ENCODE results near the gene RDH14. TPM values are rescaled to one million over a fixed set of nuclear protein-coding genes. Genes with fewer than 3 reads are reported as not detected.

Gene RDH14
- total RNA-seq, 4 donors from 2014 or later, result 11.8 to 24.4 (median 17.7) TPM

DNA sequence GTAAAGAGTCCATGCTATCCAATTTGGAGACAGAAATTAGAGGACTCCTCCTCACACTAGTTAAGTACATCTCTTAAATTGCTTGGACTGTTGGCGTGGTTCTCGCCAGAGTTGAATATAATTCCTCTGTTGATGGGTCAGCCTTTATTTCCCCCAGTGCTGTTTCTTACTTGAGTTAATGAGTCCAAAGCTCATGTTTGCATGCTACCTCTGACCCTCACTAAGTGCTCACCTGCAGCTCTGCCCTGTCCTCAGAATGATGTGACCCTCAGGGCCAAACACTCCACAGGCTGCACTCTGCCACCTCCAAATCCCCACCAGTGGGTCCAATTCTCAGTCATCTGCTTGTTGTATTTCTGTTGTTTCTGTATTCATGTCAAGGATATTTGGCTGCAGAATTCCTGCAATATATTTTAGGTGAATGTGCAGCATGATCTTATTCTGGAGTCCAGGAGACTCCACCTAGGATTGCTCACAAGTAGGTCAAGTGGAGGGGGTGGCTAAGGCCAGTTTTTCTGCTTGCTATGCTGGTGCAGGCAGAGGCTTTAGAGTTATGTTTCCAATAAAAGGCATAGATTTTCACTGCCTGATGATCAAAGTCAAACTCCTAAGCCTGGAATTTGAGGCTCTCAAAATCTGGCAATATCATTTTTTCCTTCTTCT, 37.8 kb downstream of the RDH14 start:
- 95 to 96% methylated on average over 2 of the region's 2 CpGs for WGBS, 2 donors
- no peaks in the 10 kb centered on the region for H3K9me3 ChIP-seq
- intact Hi-C loops (cut with DNase I), result loop anchor here (5.0 to 10.0 kb wide), 2 partner anchors 222 to 1340 kb away; no protein-coding TSS in a partner anchor
- H3K27ac ChIP-seq, result no peak overlapping the region
- no peak overlapping the region for H3K4me3 ChIP-seq
- TF ChIP-seq, protein P1, sequence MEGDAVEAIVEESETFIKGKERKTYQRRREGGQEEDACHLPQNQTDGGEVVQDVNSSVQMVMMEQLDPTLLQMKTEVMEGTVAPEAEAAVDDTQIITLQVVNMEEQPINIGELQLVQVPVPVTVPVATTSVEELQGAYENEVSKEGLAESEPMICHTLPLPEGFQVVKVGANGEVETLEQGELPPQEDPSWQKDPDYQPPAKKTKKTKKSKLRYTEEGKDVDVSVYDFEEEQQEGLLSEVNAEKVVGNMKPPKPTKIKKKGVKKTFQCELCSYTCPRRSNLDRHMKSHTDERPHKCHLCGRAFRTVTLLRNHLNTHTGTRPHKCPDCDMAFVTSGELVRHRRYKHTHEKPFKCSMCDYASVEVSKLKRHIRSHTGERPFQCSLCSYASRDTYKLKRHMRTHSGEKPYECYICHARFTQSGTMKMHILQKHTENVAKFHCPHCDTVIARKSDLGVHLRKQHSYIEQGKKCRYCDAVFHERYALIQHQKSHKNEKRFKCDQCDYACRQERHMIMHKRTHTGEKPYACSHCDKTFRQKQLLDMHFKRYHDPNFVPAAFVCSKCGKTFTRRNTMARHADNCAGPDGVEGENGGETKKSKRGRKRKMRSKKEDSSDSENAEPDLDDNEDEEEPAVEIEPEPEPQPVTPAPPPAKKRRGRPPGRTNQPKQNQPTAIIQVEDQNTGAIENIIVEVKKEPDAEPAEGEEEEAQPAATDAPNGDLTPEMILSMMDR (IDR thresholded peaks at IDR 0.05), result no peak
- no peak for TF ChIP-seq POLR2A (IDR thresholded peaks at IDR 0.05)
- no peak for DNase-seq
- peaks cover 0 to 13% (median 0%) of the 10 kb centered on the region in 4 donors for H3K27me3 ChIP-seq
- H3K36me3 ChIP-seq, result no peaks in the 10 kb centered on the region
- peaks cover 0 to 24% (median 0%) of the 10 kb centered on the region in 3 donors for H3K4me1 ChIP-seq

DNA sequence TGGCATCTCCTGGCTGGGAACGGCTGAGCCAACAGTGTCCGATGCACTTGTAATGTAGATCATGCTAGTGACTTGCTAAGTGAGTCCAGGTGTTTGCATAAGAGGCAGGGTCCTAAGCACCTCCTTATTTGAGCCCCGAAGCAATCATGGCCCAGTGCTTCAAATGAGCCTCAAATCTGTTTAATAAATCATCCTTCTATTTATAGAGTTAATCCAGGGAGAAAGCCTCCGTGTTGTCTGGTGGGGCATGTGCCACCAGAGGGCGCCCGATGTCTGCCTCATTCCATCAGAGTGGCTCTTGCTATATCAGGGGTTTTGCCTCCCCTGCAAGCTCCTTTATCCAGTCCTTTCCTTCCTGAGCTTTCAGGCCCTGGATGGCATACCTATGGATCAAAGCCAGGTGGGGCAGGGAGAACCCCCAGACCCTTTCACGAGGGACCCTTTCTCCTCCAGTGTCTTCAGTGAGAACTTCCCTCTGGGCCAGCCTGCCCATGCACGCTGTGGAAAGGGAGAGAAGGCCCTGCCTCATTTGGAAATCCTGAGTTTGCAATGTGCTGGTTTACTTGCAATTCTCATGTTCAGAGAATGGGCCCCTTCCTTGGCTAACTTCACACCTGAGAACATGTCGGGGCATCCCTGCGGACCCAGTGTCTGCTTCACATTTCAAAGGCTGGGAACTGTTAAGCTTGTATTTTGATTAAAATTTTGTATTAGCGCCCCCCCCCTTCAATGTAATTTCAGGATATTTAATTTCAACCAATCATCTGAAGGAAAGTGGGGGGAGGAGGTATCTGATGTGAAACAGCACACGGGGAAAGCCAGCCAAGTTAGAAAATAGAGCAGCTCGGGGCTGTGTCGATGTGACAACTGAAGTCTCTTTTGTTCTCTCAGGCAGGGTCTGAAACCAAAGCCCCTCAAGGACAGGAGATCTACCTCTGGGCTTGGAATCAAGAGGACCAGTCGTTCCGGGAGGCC, 39.7 kb downstream of the RDH14 start:
- Histone ChIP-seq H3K36me3 (no peaks in the 10 kb centered on the region), H3K4me3 (no peak overlapping the region), H3K27ac (peak overlapping the region in 3 of 4 donors; percentile 45 to 68 (median 65)), H3K4me1 (peaks cover 0 to 24% (median 0%) of the 10 kb centered on the region in 3 donors), H3K27me3 (peaks cover 0 to 13% (median 0%) of the 10 kb centered on the region in 4 donors), H3K9me3 (no peaks in the 10 kb centered on the region)
- DNase-seq, result no peak
- intact Hi-C loops (cut with DNase I), result loop anchor here (5.0 to 10.0 kb wide), 2 partner anchors 224 to 1342 kb away; no protein-coding TSS in a partner anchor
- TF ChIP-seq, protein P1 (IDR thresholded peaks at IDR 0.05), result peak; percentile 60 to 91 (median 86)
- TF ChIP-seq POLR2A (IDR thresholded peaks at IDR 0.05), result no peak
- 31 to 41% methylated on average over 13 to 14 of the region's 16 CpGs for WGBS, 2 donors

DNA sequence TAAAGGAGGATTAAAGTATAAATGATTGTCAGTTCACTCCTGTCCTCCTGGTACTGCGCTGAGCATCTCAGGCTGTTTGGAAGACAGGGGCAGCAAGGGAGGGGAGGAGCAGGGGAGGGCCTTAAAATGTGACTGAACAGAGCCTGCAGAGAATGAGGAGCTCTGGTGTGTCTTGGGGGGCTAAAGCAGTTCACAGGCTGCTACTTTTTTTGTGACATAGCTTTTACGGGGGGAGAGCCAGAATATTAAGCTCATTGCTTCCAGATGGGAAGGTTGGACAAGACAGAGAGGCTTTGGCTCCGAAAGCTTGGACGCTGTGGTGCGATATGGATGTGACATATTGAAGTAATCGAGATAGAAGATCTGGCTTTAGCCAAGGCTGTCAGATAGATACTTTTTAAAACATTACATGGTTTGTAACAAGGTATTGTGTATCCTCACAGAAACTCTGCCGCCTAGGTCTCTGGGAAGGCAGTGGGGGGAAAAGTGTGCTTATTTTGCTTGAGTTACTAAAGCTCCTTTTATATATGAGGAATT, 40.5 kb downstream of the RDH14 start:
- no peaks in the 10 kb centered on the region for H3K9me3 ChIP-seq
- WGBS, 2 donors, result 46 to 50% methylated on average over 7 of the region's 7 CpGs
- H3K4me3 ChIP-seq, result no peak overlapping the region
- no peak for DNase-seq
- TF ChIP-seq, protein P1 (IDR thresholded peaks at IDR 0.05), result no peak
- TF ChIP-seq POLR2A (IDR thresholded peaks at IDR 0.05), result no peak
- peak overlapping the region in 3 of 4 donors; percentile 45 to 68 (median 65) for H3K27ac ChIP-seq
- no peaks in the 10 kb centered on the region for H3K36me3 ChIP-seq
- H3K27me3 ChIP-seq, result peaks cover 0 to 13% (median 0%) of the 10 kb centered on the region in 4 donors
- peaks cover 0 to 26% (median 0%) of the 10 kb centered on the region in 3 donors for H3K4me1 ChIP-seq
- intact Hi-C loops (cut with DNase I), result loop anchor here (5.0 to 10.0 kb wide), 2 partner anchors 225 to 1342 kb away; no protein-coding TSS in a partner anchor

DNA sequence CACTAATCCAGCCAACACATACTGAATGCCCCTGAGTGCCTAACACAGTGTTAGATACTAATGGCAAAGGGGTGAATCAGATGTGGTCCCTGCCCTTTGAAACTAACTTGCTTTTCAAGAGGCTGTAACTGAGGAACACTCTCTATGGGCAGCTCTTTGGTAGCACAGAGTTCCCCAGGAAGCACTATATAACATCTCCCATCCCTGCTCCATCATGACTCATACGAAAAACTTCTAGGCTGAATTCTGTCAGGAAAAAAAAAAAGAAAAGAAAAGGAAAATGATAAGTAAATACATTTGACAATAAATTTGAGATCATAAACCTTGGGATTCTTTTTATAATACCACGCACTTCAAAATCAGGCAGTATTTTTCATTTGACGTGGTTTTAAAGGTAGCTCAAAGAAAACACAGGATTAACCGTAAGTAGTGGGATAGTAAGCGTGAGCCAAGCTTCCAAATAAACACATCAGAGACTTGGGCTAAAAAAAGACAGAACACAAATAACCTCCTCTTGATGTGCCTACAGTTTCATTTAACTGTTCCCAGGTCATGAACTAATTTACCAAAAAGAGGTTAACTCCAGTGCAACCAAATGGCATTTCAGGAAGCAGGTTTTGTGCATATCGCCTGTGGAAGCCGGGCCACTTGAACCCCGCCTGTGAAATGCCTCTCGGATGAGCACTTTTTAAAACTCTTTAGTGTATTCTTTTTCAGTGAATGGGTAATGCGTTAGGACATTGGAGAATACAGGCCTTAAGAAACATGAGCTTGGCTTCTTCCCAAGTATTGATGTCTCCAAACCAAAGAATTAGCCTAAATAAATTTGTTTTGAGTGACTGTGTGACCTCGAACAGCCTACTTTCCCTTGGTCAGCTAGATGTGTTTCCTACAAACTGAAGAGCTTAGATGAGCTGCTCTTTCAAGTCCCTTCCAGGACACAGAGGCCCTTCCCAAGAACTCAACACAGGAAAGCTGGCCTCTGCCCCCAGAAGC, 42.0 kb downstream of the RDH14 start:
- no peaks in the 10 kb centered on the region for H3K9me3 ChIP-seq
- intact Hi-C loops (cut with DNase I), result no loop called here
- H3K4me1 ChIP-seq, result peaks cover 0 to 31% (median 0%) of the 10 kb centered on the region in 3 donors
- no peaks in the 10 kb centered on the region for H3K36me3 ChIP-seq
- DNase-seq, result no peak
- TF ChIP-seq, protein P1 (IDR thresholded peaks at IDR 0.05), result no peak
- WGBS, 2 donors, result 54 to 68% methylated on average over 11 of the region's 11 CpGs
- H3K27ac ChIP-seq, result peak overlapping the region in 3 of 4 donors; percentile 45 to 68 (median 65)
- peaks cover 0 to 13% (median 0%) of the 10 kb centered on the region in 4 donors for H3K27me3 ChIP-seq
- H3K4me3 ChIP-seq, result no peak overlapping the region
